Stimulated activated CD8-positive, alpha-beta memory T cell treated with anti-CD3 and anti-CD28 coated beads, Interleukin-4, amount 100 ng/mL, for 24 hours (primary cell): ENCODE data around the gene POMT2.
"Not testable (repeated sequence)": the region's sequence is repeated elsewhere in the genome, so short reads cannot be mapped to it uniquely, and the experiment has no call there.

Experiments used
- DNase-seq: peaks from one replicate; pipeline ENCODE4 v3.0.0-alpha.2; 2020; ENCODE audit warnings: low read depth

POMT2 gene

GRCh38 chr14:77324289-77324688 is 3.6 kb upstream of the POMT2 start:
- no peak for DNase-seq

- no peak for DNase-seq
These were observed 2.9 kb upstream of the POMT2 start for GRCh38 chr14:77323571-77323970.

- no peak for DNase-seq
These were observed 2.3 kb upstream of the POMT2 start for GRCh38 chr14:77322951-77323350.

- no peak for DNase-seq
These were observed 1.7 kb upstream of the POMT2 start for GRCh38 chr14:77322250-77322902.

- no peak for DNase-seq
These were observed 1.3 kb downstream of the POMT2 start for GRCh38 chr14:77319422-77319821.

GRCh38 chr14:77318756-77319155 is 1.9 kb downstream of the POMT2 start:
- not testable (repeated sequence) for DNase-seq

- no peak for DNase-seq
These were observed 2.6 kb downstream of the POMT2 start for GRCh38 chr14:77318006-77318553.

GRCh38 chr14:77316872-77317301 is 3.8 kb downstream of the POMT2 start:
- no peak for DNase-seq

GRCh38 chr14:77316195-77316505 is 4.5 kb downstream of the POMT2 start:
- no peak for DNase-seq

- DNase-seq: no peak
These were observed 5.9 kb downstream of the POMT2 start for GRCh38 chr14:77314539-77315457.

GRCh38 chr14:77314043-77314442 is 6.6 kb downstream of the POMT2 start:
- DNase-seq: no peak

GRCh38 chr14:77313371-77313770 is 7.3 kb downstream of the POMT2 start:
- no peak for DNase-seq

GRCh38 chr14:77311217-77311616 is 9.5 kb downstream of the POMT2 start:
- no peak for DNase-seq

- no peak for DNase-seq
These were observed 10.7 kb downstream of the POMT2 start for GRCh38 chr14:77310026-77310425.

GRCh38 chr14:77309131-77309530 is 11.6 kb downstream of the POMT2 start:
- no peak for DNase-seq

GRCh38 chr14:77306851-77307496 is 13.7 kb downstream of the POMT2 start:
- no peak for DNase-seq

GRCh38 chr14:77306416-77306815 is 14.3 kb downstream of the POMT2 start:
- DNase-seq: no peak

GRCh38 chr14:77305696-77306095 is 15.0 kb downstream of the POMT2 start:
- no peak for DNase-seq

GRCh38 chr14:77303417-77304156 is 17.1 kb downstream of the POMT2 start:
- DNase-seq: no peak

GRCh38 chr14:77302926-77303325 is 17.8 kb downstream of the POMT2 start:
- DNase-seq: no peak

GRCh38 chr14:77301103-77301502 is 19.6 kb downstream of the POMT2 start:
- peak; percentile 28 for DNase-seq

- DNase-seq: no peak
These were observed 20.9 kb downstream of the POMT2 start for GRCh38 chr14:77299771-77300170.
